Measurements from ENCODE around the gene PDCD10. TPM values are rescaled to one million over a fixed set of nuclear protein-coding genes. Genes with fewer than 3 reads are reported as not detected.

PDCD10 gene
- polyA plus RNA-seq, 1 experiment = 79.5 TPM

- ChIA-PET CTCF (interaction anchor here (1.2 to 2.2 kb wide), 3 partner anchors 9 to 27 kb away, joined by 3 to 7 read pairs (median 4); no protein-coding TSS in a partner anchor), POLR2A (no interaction called here)
- Histone ChIP-seq H3K9me3 (ENCODE audit: control insufficient read depth, insufficient read depth, low read length) (no peaks in the 10 kb centered on the region), H3K4me3 (ENCODE audit: low read depth, low read length) (no peak overlapping the region), H3K27me3 (ENCODE audit: control insufficient read depth, insufficient read depth, low read length) (no peaks in the 10 kb centered on the region), H3K27ac (ENCODE audit: low read depth, low read length) (no peak overlapping the region)
- no peak for DNase-seq (ENCODE audit: low read depth, low spot score)
- TF ChIP-seq CTCF (IDR thresholded peaks at IDR 0.05; ENCODE audit: low read depth, low read length) = no peak
Observed at GRCh38 chr3:167710552-167710951, 24.1 kb downstream of the PDCD10 start.

- ChIA-PET POLR2A (no interaction called here), CTCF (interaction anchor here (1.2 to 2.2 kb wide), 2 partner anchors 25 to 26 kb away, joined by 4 to 7 read pairs; no protein-coding TSS in a partner anchor)
- Histone ChIP-seq H3K27ac (ENCODE audit: low read depth, low read length) (no peak overlapping the region), H3K27me3 (ENCODE audit: control insufficient read depth, insufficient read depth, low read length) (no peaks in the 10 kb centered on the region), H3K4me3 (ENCODE audit: low read depth, low read length) (no peak overlapping the region), H3K9me3 (ENCODE audit: control insufficient read depth, insufficient read depth, low read length) (no peaks in the 10 kb centered on the region)
- no peak for DNase-seq (ENCODE audit: low read depth, low spot score)
- no peak for TF ChIP-seq CTCF (IDR thresholded peaks at IDR 0.05; ENCODE audit: low read depth, low read length)
Observed at GRCh38 chr3:167709690-167710089, 25.0 kb downstream of the PDCD10 start.

- Histone ChIP-seq H3K4me3 (ENCODE audit: low read depth, low read length) (no peak overlapping the region), H3K27me3 (ENCODE audit: control insufficient read depth, insufficient read depth, low read length) (no peaks in the 10 kb centered on the region), H3K9me3 (ENCODE audit: control insufficient read depth, insufficient read depth, low read length) (no peaks in the 10 kb centered on the region), H3K27ac (ENCODE audit: low read depth, low read length) (no peak overlapping the region)
- DNase-seq (ENCODE audit: low read depth, low spot score) = no peak
- no peak for TF ChIP-seq CTCF (IDR thresholded peaks at IDR 0.05; ENCODE audit: low read depth, low read length)
- ChIA-PET CTCF (interaction anchor here (1.2 to 4.3 kb wide), 3 partner anchors 21 to 326 kb away, joined by 7 to 31 read pairs (median 9); partner anchors contain the start of gene ZBBX), POLR2A (no interaction called here)
Observed at GRCh38 chr3:167705840-167706239, 28.9 kb downstream of the PDCD10 start.

- Histone ChIP-seq H3K4me3 (ENCODE audit: low read depth, low read length) (no peak overlapping the region), H3K27me3 (ENCODE audit: control insufficient read depth, insufficient read depth, low read length) (no peaks in the 10 kb centered on the region), H3K9me3 (ENCODE audit: control insufficient read depth, insufficient read depth, low read length) (no peaks in the 10 kb centered on the region), H3K27ac (ENCODE audit: low read depth, low read length) (no peak overlapping the region)
- DNase-seq (ENCODE audit: low read depth, low spot score) = no peak
- TF ChIP-seq CTCF (IDR thresholded peaks at IDR 0.05; ENCODE audit: low read depth, low read length) = no peak
- CTCF ChIA-PET = interaction anchor here (0.6 to 1.0 kb wide), 3 partner anchors 10 to 16 kb away, joined by 3 read pairs; no protein-coding TSS in a partner anchor
- POLR2A ChIA-PET = no interaction called here
Observed at GRCh38 chr3:167700926-167701325, 33.8 kb downstream of the PDCD10 start.

- no peak for TF ChIP-seq CTCF (IDR thresholded peaks at IDR 0.05; ENCODE audit: low read depth, low read length)
- H3K27ac ChIP-seq (ENCODE audit: low read depth, low read length) = no peak overlapping the region
- ChIA-PET CTCF (interaction anchor here (1.4 to 4.7 kb wide), 2 partner anchors 16 to 319 kb away, joined by 5 to 31 read pairs; partner anchors contain the start of gene ZBBX), POLR2A (no interaction called here)
- no peaks in the 10 kb centered on the region for H3K9me3 ChIP-seq (ENCODE audit: control insufficient read depth, insufficient read depth, low read length)
- DNase-seq (ENCODE audit: low read depth, low spot score) = no peak
- H3K27me3 ChIP-seq (ENCODE audit: control insufficient read depth, insufficient read depth, low read length) = no peaks in the 10 kb centered on the region
- no peak overlapping the region for H3K4me3 ChIP-seq (ENCODE audit: low read depth, low read length)
Observed at GRCh38 chr3:167700046-167700445, 34.6 kb downstream of the PDCD10 start.

Measured in AG04450 (cell line).